AG04450 (cell line): Measurements from ENCODE around the gene PAX2. TPM values are rescaled to one million over a fixed set of nuclear protein-coding genes. Genes with fewer than 3 reads are reported as not detected.

ENCODE experiments used
- CTCF ChIA-PET: fragments of 300-600, 350-600 bp; formaldehyde crosslinking; extraction: SDS; loops from one replicate; lab custom pipeline; 2022; ENCODE audit warnings: antibody characterized with exemption, inconsistent platforms; lab: Charles Lee
- POLR2A ChIA-PET: fragments of 350-600 bp; formaldehyde crosslinking; extraction: SDS; loops from one replicate; lab custom pipeline; 2021; ENCODE audit warnings: antibody characterized with exemption, inconsistent platforms; lab: Yijun Ruan, JAX
- DNase-seq: peaks from one replicate; pipeline ENCODE4 v3.0.0-alpha.2; 2011; ENCODE audit warnings: low read depth, low spot score
- H3K27ac ChIP-seq: one replicate; pipeline ENCODE4 v1.5.1; 2012; ENCODE audit warnings: low read depth, low read length, control low read depth
- H3K27me3 ChIP-seq: one replicate; pipeline ENCODE4 v1.6.0; 2012; ENCODE audit warnings: low read length; ENCODE audit not compliant: control insufficient read depth, insufficient read depth
- H3K4me3 ChIP-seq: 2 replicates; pipeline ENCODE4 v1.5.1; 2011; ENCODE audit warnings: mild to moderate bottlenecking, low read depth, low read length, control low read depth
- H3K9me3 ChIP-seq: 2 replicates; pipeline ENCODE4 v1.5.1; 2012; ENCODE audit warnings: low read length; ENCODE audit not compliant: control insufficient read depth, insufficient read depth
- CTCF ChIP-seq: IDR thresholded peaks from 2 replicates; pipeline ENCODE4 v1.5.1; 2011; ENCODE audit warnings: low read depth, low read length, control low read depth, inconsistent platforms
- polyA plus RNA-seq: library from polyadenylated mRNA; depleted of rRNA; stranded (reverse); fragments of >200 nt; gene quantifications from 2 replicates; pipeline ENCODE4 v1.2.3, GENCODE V29; 2011

PAX2 gene
- polyA plus RNA-seq, 1 experiment, result not detected

GRCh38 chr10:100866010-100866409 is 120.6 kb downstream of the PAX2 start:
- no peak overlapping the region for H3K4me3 ChIP-seq
- peaks cover 40% of the 10 kb centered on the region for H3K27me3 ChIP-seq
- ChIA-PET CTCF (interaction anchor here (2.4 kb wide), 1 partner anchor 12 kb away, joined by 14 read pairs; no protein-coding TSS in a partner anchor), POLR2A (no interaction called here)
- H3K9me3 ChIP-seq, result no peaks in the 10 kb centered on the region
- TF ChIP-seq CTCF, result no peak
- DNase-seq, result no peak
- no peak overlapping the region for H3K27ac ChIP-seq

- POLR2A ChIA-PET, result no interaction called here
- no peak for DNase-seq
- no peak for TF ChIP-seq CTCF
- Histone ChIP-seq H3K4me3 (no peak overlapping the region), H3K27ac (no peak overlapping the region), H3K9me3 (no peaks in the 10 kb centered on the region), H3K27me3 (peaks cover 39% of the 10 kb centered on the region)
- CTCF ChIA-PET, result interaction anchor here (2.4 kb wide), 1 partner anchor 12 kb away, joined by 14 read pairs; no protein-coding TSS in a partner anchor
Measured at GRCh38 chr10:100866575-100867098, 121.3 kb downstream of the PAX2 start.

- CTCF ChIA-PET, result interaction anchor here (2.4 kb wide), 1 partner anchor 11 kb away, joined by 14 read pairs; no protein-coding TSS in a partner anchor
- Histone ChIP-seq H3K27me3 (peaks cover 34% of the 10 kb centered on the region), H3K4me3 (no peak overlapping the region), H3K9me3 (no peaks in the 10 kb centered on the region), H3K27ac (no peak overlapping the region)
- POLR2A ChIA-PET, result no interaction called here
- TF ChIP-seq CTCF, result no peak
- DNase-seq, result no peak
Measured at GRCh38 chr10:100867261-100867963, 122.0 kb downstream of the PAX2 start.

GRCh38 chr10:100868382-100868781 is 123.0 kb downstream of the PAX2 start:
- TF ChIP-seq CTCF, result no peak
- Histone ChIP-seq H3K4me3 (no peak overlapping the region), H3K27ac (no peak overlapping the region), H3K9me3 (no peaks in the 10 kb centered on the region), H3K27me3 (peaks cover 30% of the 10 kb centered on the region)
- CTCF ChIA-PET, result interaction anchor here (2.4 kb wide), 1 partner anchor 10 kb away, joined by 14 read pairs; no protein-coding TSS in a partner anchor
- no peak for DNase-seq
- POLR2A ChIA-PET, result no interaction called here

- ChIA-PET CTCF (no interaction called here), POLR2A (no interaction called here)
- no peak overlapping the region for H3K4me3 ChIP-seq
- no peak overlapping the region for H3K27ac ChIP-seq
- no peak for DNase-seq
- TF ChIP-seq CTCF, result no peak
- no peaks in the 10 kb centered on the region for H3K9me3 ChIP-seq
- peaks cover 25% of the 10 kb centered on the region for H3K27me3 ChIP-seq
Measured at GRCh38 chr10:100869399-100869798, 124.0 kb downstream of the PAX2 start.
